Muscle of leg (tissue), 11 donors: ENCODE measurements around the gene SLC50A1. TPM values are rescaled to one million over a fixed set of nuclear protein-coding genes. Genes with fewer than 3 reads are reported as not detected.

Experiments used
- DNase-seq: peaks from one replicate; pipeline ENCODE4 v3.0.0; 2013
- H3K27ac ChIP-seq: one replicate; pipeline ENCODE4 v1.5.1; 2013; ENCODE audit warnings: mild to moderate bottlenecking, low read length, control low read depth
- H3K27me3 ChIP-seq: one replicate; pipeline ENCODE4 v1.6.1; 2013; ENCODE audit warnings: low read length; ENCODE audit not compliant: control insufficient read depth, insufficient read depth
- H3K36me3 ChIP-seq: one replicate; pipeline ENCODE4 v1.6.1; 2013; ENCODE audit warnings: low read length; ENCODE audit not compliant: control insufficient read depth, insufficient read depth
- H3K4me1 ChIP-seq: one replicate; pipeline ENCODE4 v1.6.1; 2013; ENCODE audit warnings: low read length; ENCODE audit not compliant: control insufficient read depth, insufficient read depth
- H3K4me3 ChIP-seq: one replicate; pipeline ENCODE4 v1.5.1; 2013; ENCODE audit warnings: low read length, control low read depth
- H3K9me3 ChIP-seq: replicated peaks from 2 replicates; pipeline ENCODE4 v1.6.1; 2013; ENCODE audit warnings: low read depth, low read length; ENCODE audit not compliant: control insufficient read depth
- WGBS: methylation state at CpG from one replicate; pipeline ENCODE4 v1.1.5; 2013; ENCODE audit warnings: missing lambda C conversion rate; ENCODE audit not compliant: insufficient coverage; 5-methylcytosine and 5-hydroxymethylcytosine counted together
- polyA plus RNA-seq, 8 donors: library from polyadenylated mRNA; unstranded; fragments of 120-200 nt; gene quantifications; one replicate each; pipeline versions ENCODE4 v1.2.1 to v1.2.3, GENCODE V29; 2013; ENCODE audit warnings: inconsistent platforms in 1 of 8, low replicate concordance in 1 of 8; ENCODE audit not compliant: insufficient read length in 8 of 8, insufficient read depth in 1 of 8
- total RNA-seq: library from RNA; stranded (reverse); fragments of 120-200 nt; gene quantifications from one replicate; pipeline ENCODE4 v1.2.4, GENCODE V29; 2013

The SLC50A1 gene
- total and polyA plus RNA-seq, 9 donors, result 18.6 to 26.2 (median 21.2) TPM

- peaks cover 42% of the 10 kb centered on the region for H3K4me1 ChIP-seq
- H3K36me3 ChIP-seq, result peaks cover 3% of the 10 kb centered on the region
- H3K9me3 ChIP-seq, result no peaks in the 10 kb centered on the region
- H3K4me3 ChIP-seq, result peak overlapping the region; percentile 50
- WGBS, result under 1% methylated on average over 31 of the region's 32 CpGs
- peak; percentile 45 for DNase-seq
- H3K27me3 ChIP-seq, result peaks cover 61% of the 10 kb centered on the region
- H3K27ac ChIP-seq, result peak overlapping the region; percentile 37
Observed at GRCh38 chr1:155126556-155127104, 9.0 kb upstream of the SLC50A1 start.

GRCh38 chr1:155127105-155127966, 8.3 kb upstream of the SLC50A1 start, which contains the start of gene EFNA1:
Gene EFNA1, plus strand, starts transcription at chr1:155127876. Its CDS starts 102 bp downstream, at chr1:155127978.
- peak within 1 kb of the TSS; percentile 59 for H3K27ac ChIP-seq
- peaks cover 62% of the 10 kb centered on the region for H3K27me3 ChIP-seq
- no peaks in the 10 kb centered on the region for H3K9me3 ChIP-seq
- peak; percentile 66 for DNase-seq
- 0% methylated on average over 44 of the region's 76 CpGs for WGBS
- H3K36me3 ChIP-seq, result peaks cover 7% of the 10 kb centered on the region
- H3K4me3 ChIP-seq, result peak within 1 kb of the TSS; percentile 50
- peaks cover 42% of the 10 kb centered on the region for H3K4me1 ChIP-seq

- 4% methylated on average over 12 of the region's 17 CpGs for WGBS
- peak overlapping the region; percentile 50 for H3K4me3 ChIP-seq
- no peak for DNase-seq
- H3K27ac ChIP-seq, result peak overlapping the region; percentile 47
- no peaks in the 10 kb centered on the region for H3K9me3 ChIP-seq
- peaks cover 9% of the 10 kb centered on the region for H3K36me3 ChIP-seq
- H3K4me1 ChIP-seq, result peaks cover 42% of the 10 kb centered on the region
- H3K27me3 ChIP-seq, result peaks cover 62% of the 10 kb centered on the region
Observed at GRCh38 chr1:155127967-155128754, 7.5 kb upstream of the SLC50A1 start.

GRCh38 chr1:155128755-155129473, 6.7 kb upstream of the SLC50A1 start:
- 7% methylated on average over 3 of the region's 14 CpGs for WGBS
- peaks cover 62% of the 10 kb centered on the region for H3K27me3 ChIP-seq
- peaks cover 16% of the 10 kb centered on the region for H3K36me3 ChIP-seq
- H3K4me1 ChIP-seq, result peaks cover 43% of the 10 kb centered on the region
- DNase-seq, result peak; percentile 43
- peak overlapping the region; percentile 25 for H3K27ac ChIP-seq
- peak overlapping the region; percentile 50 for H3K4me3 ChIP-seq
- no peaks in the 10 kb centered on the region for H3K9me3 ChIP-seq

- H3K27me3 ChIP-seq, result peaks cover 50% of the 10 kb centered on the region
- peak overlapping the region; percentile 17 for H3K27ac ChIP-seq
- DNase-seq, result no peak
- peaks cover 17% of the 10 kb centered on the region for H3K36me3 ChIP-seq
- WGBS, result 9% methylated on average over 4 of the region's 6 CpGs
- H3K4me3 ChIP-seq, result peak overlapping the region; percentile 50
- H3K9me3 ChIP-seq, result no peaks in the 10 kb centered on the region
- peaks cover 59% of the 10 kb centered on the region for H3K4me1 ChIP-seq
Observed at GRCh38 chr1:155130272-155131006, 5.2 kb upstream of the SLC50A1 start.

- DNase-seq, result no peak
- H3K9me3 ChIP-seq, result no peaks in the 10 kb centered on the region
- WGBS, result 81% methylated on average over 5 of the region's 8 CpGs
- H3K4me1 ChIP-seq, result peaks cover 56% of the 10 kb centered on the region
- H3K27me3 ChIP-seq, result peaks cover 41% of the 10 kb centered on the region
- peaks cover 17% of the 10 kb centered on the region for H3K36me3 ChIP-seq
- no peak overlapping the region for H3K27ac ChIP-seq
- no peak overlapping the region for H3K4me3 ChIP-seq
Observed at GRCh38 chr1:155131285-155131684, 4.4 kb upstream of the SLC50A1 start.

GRCh38 chr1:155131856-155132255, 3.8 kb upstream of the SLC50A1 start:
- Histone ChIP-seq H3K27me3 (peaks cover 36% of the 10 kb centered on the region), H3K27ac (no peak overlapping the region), H3K4me3 (no peak overlapping the region), H3K9me3 (no peaks in the 10 kb centered on the region), H3K4me1 (peaks cover 54% of the 10 kb centered on the region), H3K36me3 (peaks cover 17% of the 10 kb centered on the region)
- DNase-seq, result no peak
- WGBS, result 50% methylated on average over 1 of the region's 2 CpGs

GRCh38 chr1:155133799-155134281, 1.8 kb upstream of the SLC50A1 start:
- Histone ChIP-seq H3K9me3 (no peaks in the 10 kb centered on the region), H3K4me1 (peaks cover 40% of the 10 kb centered on the region), H3K27me3 (peaks cover 17% of the 10 kb centered on the region), H3K4me3 (no peak overlapping the region), H3K27ac (no peak overlapping the region), H3K36me3 (peaks cover 27% of the 10 kb centered on the region)
- 91% methylated on average over 5 of the region's 7 CpGs for WGBS
- no peak for DNase-seq

- H3K27ac ChIP-seq, result peak overlapping the region; percentile 100
- peaks cover 38% of the 10 kb centered on the region for H3K4me1 ChIP-seq
- H3K9me3 ChIP-seq, result no peaks in the 10 kb centered on the region
- H3K36me3 ChIP-seq, result peaks cover 27% of the 10 kb centered on the region
- DNase-seq, result no peak
- WGBS, result 62% methylated on average over 1 of the region's 1 CpG
- peaks cover 12% of the 10 kb centered on the region for H3K27me3 ChIP-seq
- peak overlapping the region; percentile 97 for H3K4me3 ChIP-seq
Observed at GRCh38 chr1:155134322-155134721, 1.3 kb upstream of the SLC50A1 start.
